AG09309 (cell line): Measurements from ENCODE around the gene SLC30A1.
"Not testable (repeated sequence)": the region's sequence is repeated elsewhere in the genome, so short reads cannot be mapped to it uniquely, and the experiment has no call there.

Source experiments
- DNase-seq: peaks from one replicate; pipeline ENCODE4 v3.0.0-alpha.2; 2010; ENCODE audit warnings: low read depth
- H3K4me3 ChIP-seq: 2 replicates; pipeline ENCODE4 v1.5.1; 2011; ENCODE audit warnings: mild to moderate bottlenecking, low read depth, low read length, moderate library complexity; ENCODE audit not compliant: control insufficient read depth
- CTCF ChIP-seq: IDR thresholded peaks from 2 replicates; pipeline ENCODE4 v1.5.1; 2011; ENCODE audit warnings: mild to moderate bottlenecking, low read depth, low read length, inconsistent platforms; ENCODE audit not compliant: insufficient read depth, control insufficient read depth; ENCODE audit errors: missing control alignments

The SLC30A1 gene

DNA sequence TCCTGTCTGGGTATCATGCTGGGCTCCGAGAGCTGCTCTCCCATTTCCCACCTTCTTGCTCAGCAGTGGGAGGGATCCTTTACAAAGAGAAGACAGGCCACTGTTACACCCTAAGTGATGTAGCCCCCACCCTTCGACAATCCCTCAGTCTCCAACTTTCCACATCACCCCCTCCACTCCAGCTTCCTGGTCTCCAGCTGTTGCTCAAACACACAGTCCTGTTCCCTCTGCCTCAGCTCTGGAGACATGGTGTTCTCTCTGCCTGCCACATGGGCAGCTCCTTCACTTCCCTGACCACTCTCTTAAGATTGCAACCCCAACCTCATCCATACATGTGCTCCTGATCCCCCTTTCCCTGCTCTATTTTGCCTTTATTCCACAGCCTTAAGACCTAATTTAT lies 37.7 kb downstream of the SLC30A1 start:
- H3K4me3 ChIP-seq, result no peak overlapping the region
- TF ChIP-seq CTCF, result no peak
- DNase-seq, result no peak

GRCh38 chr1:211540824-211541223 lies 38.1 kb downstream of the SLC30A1 start:
- not testable (repeated sequence) for DNase-seq, H3K4me3 ChIP-seq

GRCh38 chr1:211538287-211538686 lies 40.7 kb downstream of the SLC30A1 start:
- H3K4me3 ChIP-seq, result no peak overlapping the region
- no peak for DNase-seq
- no peak for TF ChIP-seq CTCF

GRCh38 chr1:211537253-211537652 lies 41.7 kb downstream of the SLC30A1 start:
- DNase-seq, result no peak
- H3K4me3 ChIP-seq, result no peak overlapping the region
- no peak for TF ChIP-seq CTCF

DNA sequence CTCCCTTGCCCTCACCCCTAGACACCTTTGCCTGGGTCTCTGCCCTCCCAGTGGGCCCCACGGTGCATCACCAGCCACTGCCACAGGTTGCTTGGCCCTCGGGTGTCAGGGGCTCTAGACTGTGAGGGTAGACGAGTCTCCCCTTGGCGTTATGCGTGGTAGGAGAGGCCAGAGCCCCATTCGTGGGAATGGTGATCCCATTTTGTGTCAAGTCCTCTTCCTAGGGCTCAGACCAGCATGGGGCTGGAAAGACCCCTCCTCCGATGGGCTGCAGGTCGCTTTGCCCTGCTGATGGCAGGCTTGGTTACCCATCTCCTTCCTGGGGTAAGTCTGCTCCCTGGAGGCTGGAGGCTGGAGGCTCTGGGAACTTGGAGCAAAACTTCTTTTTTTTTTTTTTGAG lies 42.4 kb downstream of the SLC30A1 start:
- no peak for TF ChIP-seq CTCF
- H3K4me3 ChIP-seq, result no peak overlapping the region
- DNase-seq, result no peak

DNA sequence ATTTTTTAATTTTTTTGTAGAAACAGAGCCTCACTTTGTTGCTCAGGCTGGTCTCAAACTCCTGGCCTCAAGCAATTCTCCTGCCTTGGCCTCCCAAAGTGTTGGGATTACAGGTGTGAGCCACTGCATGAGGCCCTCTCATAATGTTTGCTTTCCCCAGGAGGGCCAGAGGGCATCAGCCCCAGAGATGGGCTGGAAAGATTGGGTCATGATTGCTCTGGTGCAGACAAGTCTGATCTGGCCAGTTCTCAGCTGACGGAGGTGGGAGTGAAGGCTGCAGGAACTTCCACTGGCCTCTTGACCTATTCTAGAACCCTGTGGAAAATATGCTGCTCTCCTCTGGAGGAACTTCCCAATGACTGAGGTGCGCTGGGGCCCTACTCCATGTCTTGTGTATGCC lies 43.6 kb downstream of the SLC30A1 start:
- H3K4me3 ChIP-seq, result no peak overlapping the region
- no peak for TF ChIP-seq CTCF
- no peak for DNase-seq

GRCh38 chr1:211534545-211535291 lies 44.2 kb downstream of the SLC30A1 start:
- H3K4me3 ChIP-seq, result no peak overlapping the region
- no peak for DNase-seq
- TF ChIP-seq CTCF, result no peak
